ENCODE measurements around the gene ABLIM2.

DNA sequence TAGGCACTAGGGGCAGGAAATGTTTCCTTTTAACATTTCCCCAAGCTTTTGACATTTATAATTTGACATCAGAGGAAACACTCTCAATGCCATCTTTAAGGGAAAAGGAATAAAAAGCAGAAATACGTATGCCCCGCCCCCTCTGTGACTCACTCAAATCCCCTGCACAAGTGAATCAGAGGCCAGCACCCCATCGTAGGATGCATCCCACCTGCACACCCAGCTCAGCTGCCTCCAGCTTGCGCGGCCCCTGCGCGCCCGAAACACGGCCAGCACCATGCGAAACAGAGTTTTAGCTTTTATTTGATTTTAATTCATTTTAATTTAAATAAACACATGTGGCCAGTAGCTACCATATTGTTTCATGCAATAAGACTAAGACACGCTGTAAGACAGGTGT is 29.5 kb downstream of the ABLIM2 start:
- TF ChIP-seq, protein P1, sequence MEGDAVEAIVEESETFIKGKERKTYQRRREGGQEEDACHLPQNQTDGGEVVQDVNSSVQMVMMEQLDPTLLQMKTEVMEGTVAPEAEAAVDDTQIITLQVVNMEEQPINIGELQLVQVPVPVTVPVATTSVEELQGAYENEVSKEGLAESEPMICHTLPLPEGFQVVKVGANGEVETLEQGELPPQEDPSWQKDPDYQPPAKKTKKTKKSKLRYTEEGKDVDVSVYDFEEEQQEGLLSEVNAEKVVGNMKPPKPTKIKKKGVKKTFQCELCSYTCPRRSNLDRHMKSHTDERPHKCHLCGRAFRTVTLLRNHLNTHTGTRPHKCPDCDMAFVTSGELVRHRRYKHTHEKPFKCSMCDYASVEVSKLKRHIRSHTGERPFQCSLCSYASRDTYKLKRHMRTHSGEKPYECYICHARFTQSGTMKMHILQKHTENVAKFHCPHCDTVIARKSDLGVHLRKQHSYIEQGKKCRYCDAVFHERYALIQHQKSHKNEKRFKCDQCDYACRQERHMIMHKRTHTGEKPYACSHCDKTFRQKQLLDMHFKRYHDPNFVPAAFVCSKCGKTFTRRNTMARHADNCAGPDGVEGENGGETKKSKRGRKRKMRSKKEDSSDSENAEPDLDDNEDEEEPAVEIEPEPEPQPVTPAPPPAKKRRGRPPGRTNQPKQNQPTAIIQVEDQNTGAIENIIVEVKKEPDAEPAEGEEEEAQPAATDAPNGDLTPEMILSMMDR (conservative IDR thresholded peaks at IDR 0.05; ENCODE audit: low read depth, low read length), result no peak
- no peak for TF ChIP-seq EZH2 (IDR thresholded peaks at IDR 0.05; ENCODE audit: borderline replicate concordance, low read depth, low read length, poor library complexity, severe bottlenecking)
